LNCAP (cell line): ENCODE results near the gene IWS1.

Source experiments
- CTCF ChIP-seq: fragments of 450-650 bp; IDR thresholded peaks from 2 replicates; pipeline ENCODE4 v1.5.1; 2017; ENCODE audit warnings: mild to moderate bottlenecking

Gene IWS1

DNA sequence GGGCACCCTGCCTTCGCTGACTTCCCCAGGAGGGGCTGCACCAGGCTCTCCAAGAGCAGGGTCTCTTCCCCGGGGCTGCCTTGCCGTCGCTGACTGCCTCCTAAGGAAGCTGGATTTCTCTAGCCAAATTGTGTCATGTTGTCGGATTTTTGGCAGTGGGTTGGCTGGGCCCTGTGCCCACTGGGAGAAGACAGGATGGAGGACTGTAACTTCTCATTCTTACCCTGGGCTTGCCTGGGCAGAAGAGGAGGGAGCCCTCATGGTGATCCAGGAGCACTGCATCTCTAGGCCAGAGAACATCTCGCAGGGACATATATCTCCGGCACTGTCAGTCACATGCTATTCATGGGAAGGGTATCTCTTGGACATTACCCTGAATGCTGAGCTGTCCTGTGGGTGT, 15.5 kb upstream of the IWS1 start:
- TF ChIP-seq CTCF, result no peak

DNA sequence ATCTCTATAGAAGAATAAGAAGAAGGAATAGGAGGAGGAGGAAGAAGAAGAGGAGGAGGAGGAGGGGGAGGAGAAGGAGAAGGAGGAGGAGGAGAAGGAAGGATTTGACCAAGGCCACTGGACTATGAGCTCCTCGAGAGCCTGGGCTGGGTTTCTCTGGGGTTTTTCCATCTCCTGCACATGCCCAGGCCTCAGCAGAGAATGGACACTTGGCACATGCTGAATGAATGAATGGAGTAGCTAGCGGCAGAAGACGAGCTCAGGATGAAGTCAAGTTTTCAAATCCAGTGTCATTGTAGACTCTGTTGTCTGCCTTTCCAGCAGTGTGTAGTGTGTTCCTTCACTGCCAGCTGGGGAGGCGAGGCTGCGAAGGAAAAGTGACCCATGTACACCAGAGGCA, 11.4 kb upstream of the IWS1 start:
- TF ChIP-seq CTCF, result no peak

- TF ChIP-seq CTCF, result no peak
These were observed 10.6 kb upstream of the IWS1 start for GRCh38 chr2:127536707-127537541.

GRCh38 chr2:127535918-127536317, 9.6 kb upstream of the IWS1 start:
- TF ChIP-seq CTCF, result no peak

GRCh38 chr2:127535422-127535901, 9.2 kb upstream of the IWS1 start, which contains the start of gene MYO7B:
Gene MYO7B (plus strand): TSS chr2:127535683. CDS start chr2:127559723, 24,040 bp downstream.
- TF ChIP-seq CTCF, result no peak

DNA sequence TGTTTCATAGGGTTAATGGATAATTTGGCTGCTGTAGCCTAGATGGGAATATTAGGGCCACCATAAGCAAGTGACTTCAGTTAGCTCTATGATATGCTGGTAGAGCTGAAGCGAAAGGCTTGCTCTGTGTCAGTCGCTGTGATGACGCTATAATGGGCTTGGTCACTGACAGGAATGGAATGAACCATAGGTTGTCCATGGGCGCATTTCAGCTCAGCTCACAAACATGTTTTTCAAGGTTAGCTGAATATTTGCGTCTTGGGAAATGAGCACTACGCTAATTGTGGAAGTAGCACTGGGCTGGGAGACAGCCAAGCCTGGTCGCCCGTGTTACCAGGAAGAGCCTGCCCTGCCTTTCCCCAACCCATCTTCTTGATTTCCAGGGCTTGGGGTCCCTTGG, 6.0 kb upstream of the IWS1 start:
- no peak for TF ChIP-seq CTCF

DNA sequence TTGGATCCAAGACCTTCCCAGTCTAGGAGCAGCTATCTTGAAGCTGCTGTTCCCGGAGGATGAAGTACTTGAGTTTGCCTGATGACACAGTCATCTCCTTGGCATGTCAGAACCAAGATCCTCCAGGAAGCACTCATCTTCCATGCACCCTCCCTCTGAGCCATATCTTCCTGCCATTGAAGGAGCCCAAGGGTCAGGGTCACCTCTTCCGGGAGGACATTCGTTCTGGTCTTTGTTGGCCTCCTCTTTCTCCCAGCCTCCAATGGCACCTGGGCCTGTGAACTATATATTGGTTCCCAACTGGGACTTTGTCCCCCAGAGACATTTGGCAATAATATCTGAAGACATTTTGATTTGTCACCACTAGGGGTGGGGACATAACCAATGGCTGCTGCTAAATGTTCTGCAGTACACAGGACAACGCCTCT, 4.9 kb upstream of the IWS1 start:
- no peak for TF ChIP-seq CTCF
